ENCODE data around the gene CALB2. TPM values are rescaled to one million over a fixed set of nuclear protein-coding genes. Genes with fewer than 3 reads are reported as not detected.

The CALB2 gene
- total RNA-seq (2014; rRNA removed; shearing (Covaris generic)): 2.4 and 3.9 TPM in 2 replicates
- 3.7 and 4.2 TPM in 2 replicates for polyA plus RNA-seq (2016; fragmentation: Nextera tagmentation; extraction: Ambion mirVana)
- long read RNA-seq, partial matches to known transcripts: 1 of 2 reads
- long read RNA-seq, other reads (novel, unspliced or antisense): 0 of 2 reads

- Histone ChIP-seq H3F3A (replicated peaks; ENCODE audit: low read depth) (no peaks in the 10 kb centered on the region), H3K79me2 (replicated peaks; ENCODE audit: insufficient read depth) (no peaks in the 10 kb centered on the region), H3K4me3 (peak within 1 kb of the TSS; percentile 60), H3K9me2 (ENCODE audit: insufficient read depth) (no peaks in the 10 kb centered on the region), H3K27me3 (ENCODE audit: insufficient read depth) (peaks cover 19% of the 10 kb centered on the region), H4K20me1 (replicated peaks; ENCODE audit: insufficient read depth) (no peaks in the 10 kb centered on the region), H3K27ac (ENCODE audit: low read depth) (no peak within 1 kb of the TSS), H2AFZ (peak within 1 kb of the TSS; percentile 96), H3K4me1 (ENCODE audit: insufficient read depth) (peaks cover 10% of the 10 kb centered on the region), H3K4me2 (peak within 1 kb of the TSS; percentile 90), H3K36me3 (ENCODE audit: insufficient read depth) (no peaks in the 10 kb centered on the region)
- ATAC-seq: peak; percentile 96
- peaks cover 11% of the 10 kb centered on the region for H3K4me1 Mint-ChIP-seq
- H3K4me3 Mint-ChIP-seq: peak within 1 kb of the TSS; percentile 65
- peaks cover 15% of the 10 kb centered on the region for H3K27me3 Mint-ChIP-seq (ENCODE audit: insufficient read depth, low read depth, poor library complexity)
- DNase-seq (ENCODE audit: low spot score): peak; percentile 85
- no peaks in the 10 kb centered on the region for H3K9me3 Mint-ChIP-seq
- TF ChIP-seq STAT1 (IDR thresholded peaks at IDR 0.05; ENCODE audit: unreplicated experiment) (no peak), CTCF (conservative IDR thresholded peaks at IDR 0.05; ENCODE audit: low read depth in 2 of 2) (peak; percentile 69 to 83)
- H3K27ac Mint-ChIP-seq: no peak within 1 kb of the TSS
- H3K36me3 Mint-ChIP-seq (ENCODE audit: low read depth): no peaks in the 10 kb centered on the region
Observed at GRCh38 chr16:71358464-71358998, at the start of gene CALB2. TSS of gene CALB2 (plus strand) at chr16:71358723. CDS start at chr16:71358793, 70 bp downstream.

- no peaks in the 10 kb centered on the region for H4K20me1 ChIP-seq (replicated peaks; ENCODE audit: insufficient read depth)
- H3K4me3 ChIP-seq: no peak overlapping the region
- Mint-ChIP-seq H3K36me3 (ENCODE audit: low read depth) (no peaks in the 10 kb centered on the region), H3K27me3 (ENCODE audit: insufficient read depth, low read depth, poor library complexity) (peaks cover 3% of the 10 kb centered on the region), H3K4me1 (peaks cover 11% of the 10 kb centered on the region), H3K9me3 (no peaks in the 10 kb centered on the region; the same call in 2 of the 3 replicates), H3K27ac (no peak overlapping the region), H3K4me3 (no peak overlapping the region)
- H3F3A ChIP-seq (replicated peaks; ENCODE audit: low read depth): no peaks in the 10 kb centered on the region
- no peaks in the 10 kb centered on the region for H3K36me3 ChIP-seq (ENCODE audit: insufficient read depth)
- no peaks in the 10 kb centered on the region for H3K27me3 ChIP-seq (ENCODE audit: insufficient read depth)
- no peak overlapping the region for H3K4me2 ChIP-seq
- H2AFZ ChIP-seq: peak overlapping the region; percentile 3; the same call in 1 of the 2 replicates
- TF ChIP-seq ZNF114 (CRISPR knock-in tag; IDR thresholded peaks at IDR 0.05) (no peak), POLR2AphosphoS5 (IDR thresholded peaks at IDR 0.05; ENCODE audit: low read depth) (no peak), CTCF (conservative IDR thresholded peaks at IDR 0.05; ENCODE audit: low read depth in 2 of 2) (peak; percentile 85 to 96), STAT1 (IDR thresholded peaks at IDR 0.05; ENCODE audit: unreplicated experiment) (no peak), NANOG (IDR thresholded peaks at IDR 0.05; ENCODE audit: borderline replicate concordance) (no peak), JUNB (IDR thresholded peaks at IDR 0.05; ENCODE audit: unreplicated experiment) (no peak)
- TF ChIP-seq, protein P1, sequence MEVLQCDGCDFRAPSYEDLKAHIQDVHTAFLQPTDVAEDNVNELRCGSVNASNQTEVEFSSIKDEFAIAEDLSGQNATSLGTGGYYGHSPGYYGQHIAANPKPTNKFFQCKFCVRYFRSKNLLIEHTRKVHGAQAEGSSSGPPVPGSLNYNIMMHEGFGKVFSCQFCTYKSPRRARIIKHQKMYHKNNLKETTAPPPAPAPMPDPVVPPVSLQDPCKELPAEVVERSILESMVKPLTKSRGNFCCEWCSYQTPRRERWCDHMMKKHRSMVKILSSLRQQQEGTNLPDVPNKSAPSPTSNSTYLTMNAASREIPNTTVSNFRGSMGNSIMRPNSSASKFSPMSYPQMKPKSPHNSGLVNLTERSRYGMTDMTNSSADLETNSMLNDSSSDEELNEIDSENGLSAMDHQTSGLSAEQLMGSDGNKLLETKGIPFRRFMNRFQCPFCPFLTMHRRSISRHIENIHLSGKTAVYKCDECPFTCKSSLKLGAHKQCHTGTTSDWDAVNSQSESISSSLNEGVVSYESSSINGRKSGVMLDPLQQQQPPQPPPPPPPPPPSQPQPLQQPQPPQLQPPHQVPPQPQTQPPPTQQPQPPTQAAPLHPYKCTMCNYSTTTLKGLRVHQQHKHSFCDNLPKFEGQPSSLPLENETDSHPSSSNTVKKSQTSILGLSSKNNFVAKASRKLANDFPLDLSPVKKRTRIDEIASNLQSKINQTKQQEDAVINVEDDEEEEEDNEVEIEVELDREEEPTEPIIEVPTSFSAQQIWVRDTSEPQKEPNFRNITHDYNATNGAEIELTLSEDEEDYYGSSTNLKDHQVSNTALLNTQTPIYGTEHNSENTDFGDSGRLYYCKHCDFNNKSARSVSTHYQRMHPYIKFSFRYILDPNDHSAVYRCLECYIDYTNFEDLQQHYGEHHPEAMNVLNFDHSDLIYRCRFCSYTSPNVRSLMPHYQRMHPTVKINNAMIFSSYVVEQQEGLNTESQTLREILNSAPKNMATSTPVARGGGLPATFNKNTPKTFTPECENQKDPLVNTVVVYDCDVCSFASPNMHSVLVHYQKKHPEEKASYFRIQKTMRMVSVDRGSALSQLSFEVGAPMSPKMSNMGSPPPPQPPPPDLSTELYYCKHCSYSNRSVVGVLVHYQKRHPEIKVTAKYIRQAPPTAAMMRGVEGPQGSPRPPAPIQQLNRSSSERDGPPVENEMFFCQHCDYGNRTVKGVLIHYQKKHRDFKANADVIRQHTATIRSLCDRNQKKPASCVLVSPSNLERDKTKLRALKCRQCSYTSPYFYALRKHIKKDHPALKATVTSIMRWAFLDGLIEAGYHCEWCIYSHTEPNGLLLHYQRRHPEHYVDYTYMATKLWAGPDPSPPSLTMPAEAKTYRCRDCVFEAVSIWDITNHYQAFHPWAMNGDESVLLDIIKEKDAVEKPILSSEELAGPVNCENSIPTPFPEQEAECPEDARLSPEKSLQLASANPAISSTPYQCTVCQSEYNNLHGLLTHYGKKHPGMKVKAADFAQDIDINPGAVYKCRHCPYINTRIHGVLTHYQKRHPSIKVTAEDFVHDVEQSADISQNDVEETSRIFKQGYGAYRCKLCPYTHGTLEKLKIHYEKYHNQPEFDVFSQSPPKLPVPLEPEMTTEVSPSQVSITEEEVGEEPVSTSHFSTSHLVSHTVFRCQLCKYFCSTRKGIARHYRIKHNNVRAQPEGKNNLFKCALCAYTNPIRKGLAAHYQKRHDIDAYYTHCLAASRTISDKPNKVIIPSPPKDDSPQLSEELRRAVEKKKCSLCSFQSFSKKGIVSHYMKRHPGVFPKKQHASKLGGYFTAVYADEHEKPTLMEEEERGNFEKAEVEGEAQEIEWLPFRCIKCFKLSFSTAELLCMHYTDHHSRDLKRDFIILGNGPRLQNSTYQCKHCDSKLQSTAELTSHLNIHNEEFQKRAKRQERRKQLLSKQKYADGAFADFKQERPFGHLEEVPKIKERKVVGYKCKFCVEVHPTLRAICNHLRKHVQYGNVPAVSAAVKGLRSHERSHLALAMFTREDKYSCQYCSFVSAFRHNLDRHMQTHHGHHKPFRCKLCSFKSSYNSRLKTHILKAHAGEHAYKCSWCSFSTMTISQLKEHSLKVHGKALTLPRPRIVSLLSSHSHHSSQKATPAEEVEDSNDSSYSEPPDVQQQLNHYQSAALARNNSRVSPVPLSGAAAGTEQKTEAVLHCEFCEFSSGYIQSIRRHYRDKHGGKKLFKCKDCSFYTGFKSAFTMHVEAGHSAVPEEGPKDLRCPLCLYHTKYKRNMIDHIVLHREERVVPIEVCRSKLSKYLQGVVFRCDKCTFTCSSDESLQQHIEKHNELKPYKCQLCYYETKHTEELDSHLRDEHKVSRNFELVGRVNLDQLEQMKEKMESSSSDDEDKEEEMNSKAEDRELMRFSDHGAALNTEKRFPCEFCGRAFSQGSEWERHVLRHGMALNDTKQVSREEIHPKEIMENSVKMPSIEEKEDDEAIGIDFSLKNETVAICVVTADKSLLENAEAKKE (CRISPR knock-in tag; IDR thresholded peaks at IDR 0.05): no peak
- peaks cover 3% of the 10 kb centered on the region for H3K4me1 ChIP-seq (ENCODE audit: insufficient read depth)
- no peaks in the 10 kb centered on the region for H3K79me2 ChIP-seq (replicated peaks; ENCODE audit: insufficient read depth)
- DNase-seq (ENCODE audit: low spot score) (peak; percentile 89), ATAC-seq (peak; percentile 93)
- no peak overlapping the region for H3K27ac ChIP-seq (ENCODE audit: low read depth)
- no peaks in the 10 kb centered on the region for H3K9me2 ChIP-seq (ENCODE audit: insufficient read depth)
Observed at GRCh38 chr16:71311553-71312158, 46.9 kb upstream of the CALB2 start.
